Testis (tissue), 3 donors: ENCODE data around the gene SMC5. TPM values are rescaled to one million over a fixed set of nuclear protein-coding genes. Genes with fewer than 3 reads are reported as not detected.

Experiments
- DNase-seq: peaks from one replicate; pipeline ENCODE4 v3.0.0-alpha.2; 2019
- H3K27ac ChIP-seq, 2 donors: fragments of 200-600 bp; sonication (generic); one replicate each; pipeline ENCODE4 v1.5.1; 2019
- H3K27me3 ChIP-seq: fragments of 200-600 bp; sonication (generic); one replicate; pipeline ENCODE4 v1.5.1; 2019
- H3K36me3 ChIP-seq: fragments of 200-600 bp; sonication (generic); one replicate; pipeline ENCODE4 v1.5.1; 2017; ENCODE audit warnings: low read depth; ENCODE audit errors: missing control alignments
- H3K4me1 ChIP-seq: fragments of 200-600 bp; sonication (generic); one replicate; pipeline ENCODE4 v1.5.1; 2019
- H3K4me3 ChIP-seq, 2 donors: fragments of 200-600 bp; sonication (generic); one replicate each; pipeline ENCODE4 v1.5.1; 2017 to 2019
- H3K9me3 ChIP-seq: fragments of 200-600 bp; sonication (generic); one replicate; pipeline ENCODE4 v1.5.1; 2017
- CTCF ChIP-seq, 3 experiments: fragments of 450-650 bp in 2 of 3; fragments of 200-600 bp in 1 of 3; sonication (generic) in 1 of 3; IDR thresholded peaks; one replicate each; pipeline ENCODE4 v1.5.1; 2016 to 2019; ENCODE audit warnings: antibody characterized with exemption in 3 of 3, mild to moderate bottlenecking in 2 of 3, moderate library complexity in 1 of 3
- POLR2A ChIP-seq: fragments of 450-650 bp; IDR thresholded peaks from one replicate; pipeline ENCODE4 v1.6.1; 2017; ENCODE audit warnings: antibody characterized with exemption, mild to moderate bottlenecking, moderate library complexity
- WGBS, 2 donors: methylation state at CpG; one replicate each; pipeline ENCODE4 v1.1.5; 2018; 5-methylcytosine and 5-hydroxymethylcytosine counted together
- intact Hi-C: fragments of 100-400 bp; cut with DNase I; formaldehyde crosslinking; loops from one replicate; pipeline ENCODE4 v1.15.1; 2023; ENCODE audit warnings: low total_unique reads
- polyA plus RNA-seq: library from polyadenylated mRNA; stranded (reverse); fragments of 350-450 nt; fragmentation: Illumina TruSeq; extraction: RNeasy Lipid Tissue Mini Kit (QIAGEN cat#74804); gene quantifications from one replicate; pipeline ENCODE4 v1.2.3, GENCODE V29; 2014; ENCODE audit warnings: low read depth, low replicate concordance; ENCODE audit not compliant: insufficient read depth
- total RNA-seq, 2 donors: library from RNA; depleted of rRNA; stranded (reverse); fragments of >200 nt; gene quantifications; one replicate each; pipeline ENCODE4 v1.2.3, GENCODE V29; 2016

The SMC5 gene
- total and polyA plus RNA-seq, 3 donors from 2014 or later: 11.9 to 42.6 (median 39.0) TPM

- Histone ChIP-seq H3K9me3 (no peaks in the 10 kb centered on the region), H3K27me3 (no peaks in the 10 kb centered on the region), H3K4me3 (no peak overlapping the region), H3K36me3 (no peaks in the 10 kb centered on the region), H3K27ac (no peak overlapping the region), H3K4me1 (no peaks in the 10 kb centered on the region)
- no peak for DNase-seq
- WGBS, 2 donors: 86 to 91% methylated on average over 5 of the region's 5 CpGs
- intact Hi-C loops: no loop called here
- no peak for TF ChIP-seq POLR2A
- no peak for TF ChIP-seq CTCF (IDR thresholded peaks at IDR 0.05)
Observed at GRCh38 chr9:70303268-70303667, 44.5 kb downstream of the SMC5 start.

DNA sequence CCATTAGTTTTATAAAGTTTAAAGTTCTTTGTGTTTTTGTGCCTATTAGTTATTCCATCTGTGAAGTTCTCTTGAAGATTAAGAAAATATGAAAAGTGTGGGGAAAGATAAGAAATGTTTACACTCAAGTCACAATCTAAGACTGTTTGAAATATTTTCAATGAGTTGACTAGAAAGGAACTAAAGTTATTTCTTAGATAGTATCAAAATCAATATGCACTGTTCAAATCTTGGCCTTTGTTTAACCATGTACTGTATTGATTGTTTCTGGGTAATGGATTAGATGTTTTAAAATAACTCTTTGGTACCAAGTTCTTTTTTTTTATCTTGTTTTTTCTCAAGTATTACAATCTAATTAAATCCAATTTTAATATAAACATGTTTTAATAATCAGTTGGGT is 46.0 kb downstream of the SMC5 start:
- Histone ChIP-seq H3K9me3 (no peaks in the 10 kb centered on the region), H3K4me3 (no peak overlapping the region), H3K27me3 (no peaks in the 10 kb centered on the region), H3K36me3 (no peaks in the 10 kb centered on the region), H3K27ac (no peak overlapping the region), H3K4me1 (no peaks in the 10 kb centered on the region)
- TF ChIP-seq POLR2A: no peak
- TF ChIP-seq CTCF (IDR thresholded peaks at IDR 0.05): no peak
- intact Hi-C loops: no loop called here
- DNase-seq: no peak

DNA sequence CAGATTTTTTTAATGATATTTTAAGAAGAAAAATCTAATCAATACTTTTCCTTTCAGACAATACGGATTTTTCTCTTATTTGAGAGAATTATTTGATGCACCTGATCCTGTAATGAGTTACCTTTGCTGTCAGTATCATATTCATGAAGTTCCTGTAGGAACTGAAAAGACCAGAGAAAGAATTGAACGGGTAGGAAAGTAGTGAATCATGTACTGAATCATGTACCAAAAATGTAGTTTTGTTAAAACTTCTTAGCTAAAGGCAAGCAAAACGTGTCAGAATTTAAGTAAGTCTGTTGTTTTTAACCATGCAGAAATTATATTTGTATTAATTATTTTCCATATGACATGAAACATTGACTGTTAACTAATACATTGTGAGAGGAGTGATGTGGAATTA is 56.6 kb downstream of the SMC5 start:
- no peak for TF ChIP-seq POLR2A
- no peak for TF ChIP-seq CTCF (IDR thresholded peaks at IDR 0.05)
- no peaks in the 10 kb centered on the region for H3K4me1 ChIP-seq
- H3K9me3 ChIP-seq: no peaks in the 10 kb centered on the region
- H3K36me3 ChIP-seq: no peaks in the 10 kb centered on the region
- intact Hi-C loops: no loop called here
- no peaks in the 10 kb centered on the region for H3K27me3 ChIP-seq
- WGBS, 2 donors: 94 to 95% methylated on average over 3 of the region's 3 CpGs
- DNase-seq: no peak
- no peak overlapping the region for H3K27ac ChIP-seq
- no peak overlapping the region for H3K4me3 ChIP-seq

DNA sequence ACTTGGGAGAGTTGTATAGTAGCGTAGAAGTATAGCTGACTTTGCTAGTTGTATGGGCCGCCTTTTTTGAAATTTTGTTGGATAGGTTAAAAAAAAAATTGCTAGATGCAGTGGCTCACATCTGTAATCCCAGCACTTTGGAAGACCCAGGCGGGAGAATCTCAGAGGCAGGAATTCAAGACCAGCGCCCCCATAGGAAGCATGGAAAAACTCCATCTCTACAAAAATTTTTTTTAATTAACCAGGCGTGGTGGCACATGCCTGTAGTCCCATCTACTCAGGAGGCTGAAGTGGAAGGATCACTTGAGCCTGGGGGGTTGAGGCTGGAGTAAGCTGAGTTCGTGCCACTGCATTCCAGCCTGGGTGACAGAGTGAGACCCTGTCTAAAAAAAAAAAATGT is 59.2 kb downstream of the SMC5 start:
- TF ChIP-seq POLR2A: no peak
- TF ChIP-seq CTCF (IDR thresholded peaks at IDR 0.05): no peak
- Histone ChIP-seq H3K4me3 (no peak overlapping the region), H3K27ac (no peak overlapping the region), H3K27me3 (no peaks in the 10 kb centered on the region), H3K4me1 (no peaks in the 10 kb centered on the region), H3K9me3 (no peaks in the 10 kb centered on the region), H3K36me3 (no peaks in the 10 kb centered on the region)
- 93 to 94% methylated on average over 6 of the region's 6 CpGs for WGBS, 2 donors
- intact Hi-C loops: no loop called here
- no peak for DNase-seq

DNA sequence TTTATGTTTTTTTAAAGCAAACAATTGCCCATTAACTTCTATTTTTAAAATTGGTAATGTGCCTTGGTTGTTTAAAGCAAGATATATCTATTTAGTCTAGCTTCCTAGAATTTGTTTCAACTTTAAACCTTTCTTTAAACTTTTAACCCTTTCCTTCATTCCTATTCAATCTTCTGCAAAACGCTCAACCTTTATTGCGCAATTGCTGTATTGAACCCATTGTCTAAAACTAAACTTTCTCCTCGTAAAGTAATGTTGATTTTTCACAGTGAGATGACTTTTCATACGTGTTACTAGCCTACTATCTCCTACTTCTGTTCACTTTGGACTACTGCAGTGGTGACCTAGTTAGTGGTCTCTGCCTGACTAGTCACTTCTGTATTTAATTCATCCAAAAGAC is 63.3 kb downstream of the SMC5 start:
- no peak for TF ChIP-seq CTCF (IDR thresholded peaks at IDR 0.05)
- TF ChIP-seq POLR2A: no peak
- no peaks in the 10 kb centered on the region for H3K36me3 ChIP-seq

More for the DNA sequence above, 63.3 kb downstream of the SMC5 start:
- WGBS, 2 donors: 89 to 91% methylated on average over 4 of the region's 4 CpGs
- H3K27me3 ChIP-seq: no peaks in the 10 kb centered on the region
- H3K27ac ChIP-seq: no peak overlapping the region
- intact Hi-C loops: no loop called here
- DNase-seq: no peak
- H3K4me1 ChIP-seq: no peaks in the 10 kb centered on the region
- H3K4me3 ChIP-seq: no peak overlapping the region
- no peaks in the 10 kb centered on the region for H3K9me3 ChIP-seq
